H1 (cell line): Measurements from ENCODE around the gene LRRC27. TPM values are rescaled to one million over a fixed set of nuclear protein-coding genes. Genes with fewer than 3 reads are reported as not detected.

Experiments used
- CTCF ChIA-PET: fragments of 300-600 bp; sonication (Branson Sonifier 250); formaldehyde crosslinking; loops from one replicate; lab custom pipeline; 2021; ENCODE audit not compliant: partially characterized antibody; lab: Charles Lee
- POLR2A ChIA-PET: fragments of 300-600 bp; sonication (Branson Sonifier 250); formaldehyde crosslinking; loops from one replicate; lab custom pipeline; 2021; ENCODE audit warnings: inconsistent platforms; ENCODE audit not compliant: partially characterized antibody; lab: Charles Lee
- DNase-seq, 2 experiments: peaks; one replicate each; pipeline versions ENCODE4 v3.0.0 to v3.0.0-alpha.2; 2010 to 2022; ENCODE audit warnings: low spot score in 2 of 2, low read depth in 1 of 2, mixed read lengths in 1 of 2
- FAIRE-seq: peaks from 2 replicates; lab custom pipeline; 2011; peaks lifted over from hg19 to GRCh38; lab: Jason Lieb, UNC
- H2AFZ ChIP-seq: 2 replicates; pipeline ENCODE4 v1.8.1; 2012; ENCODE audit warnings: low read length, inconsistent platforms
- H2AK5ac ChIP-seq: 2 replicates; pipeline ENCODE4 v1.6.1; 2013; ENCODE audit warnings: low read depth, low read length
- H2BK120ac ChIP-seq: replicated peaks from 2 replicates; pipeline ENCODE3; 2013; ENCODE audit warnings: low read depth, low read length, inconsistent platforms
- H2BK12ac ChIP-seq: 2 replicates; pipeline ENCODE4 v1.6.1; 2013; ENCODE audit warnings: low read depth, low read length
- H2BK15ac ChIP-seq: 2 replicates; pipeline ENCODE4 v1.6.1; 2013; ENCODE audit warnings: low read length
- H2BK20ac ChIP-seq: 2 replicates; pipeline ENCODE4 v1.6.1; 2013; ENCODE audit warnings: low read length
- H2BK5ac ChIP-seq: 2 replicates; pipeline ENCODE4 v1.6.1; 2013; ENCODE audit warnings: low read depth, low read length
- H3K14ac ChIP-seq: 2 replicates; pipeline ENCODE4 v1.6.1; 2013; ENCODE audit warnings: inconsistent platforms; ENCODE audit not compliant: insufficient read length
- H3K18ac ChIP-seq: 2 replicates; pipeline ENCODE4 v1.6.1; 2013; ENCODE audit warnings: low read length; ENCODE audit errors: extremely low read depth
- H3K23ac ChIP-seq: 2 replicates; pipeline ENCODE4 v1.6.1; 2013; ENCODE audit warnings: inconsistent platforms; ENCODE audit not compliant: insufficient read length
- H3K23me2 ChIP-seq: 2 replicates; pipeline ENCODE4 v1.6.1; 2013; ENCODE audit warnings: low read depth, low read length
- H3K27ac ChIP-seq: 2 replicates; pipeline ENCODE4 v1.6.1; 2011; ENCODE audit warnings: low read depth, low read length, inconsistent platforms
- H3K27me3 ChIP-seq, 4 experiments: replicated peaks in 1 of 4; 1 replicate in 1 of 4; 2 replicates in 3 of 4; pipeline versions ENCODE4 v1.6.1 to v1.8.1; 2011 to 2013; ENCODE audit warnings: low read length in 3 of 4, mild to moderate bottlenecking in 3 of 4, inconsistent platforms in 2 of 4, mixed read lengths in 2 of 4, moderate library complexity in 1 of 4; ENCODE audit not compliant: control insufficient read depth in 3 of 4, insufficient read depth in 3 of 4; ENCODE audit errors: extremely low read depth in 1 of 4
- H3K36me3 ChIP-seq, 4 experiments: 2 replicates each; pipeline versions ENCODE4 v1.6.1 to v1.8.1; 2011 to 2013; ENCODE audit warnings: mild to moderate bottlenecking in 4 of 4, low read length in 3 of 4, moderate library complexity in 2 of 4, control low read depth in 1 of 4, inconsistent platforms in 1 of 4; ENCODE audit not compliant: insufficient read depth in 4 of 4, control insufficient read depth in 2 of 4
- H3K4ac ChIP-seq: replicated peaks from 2 replicates; pipeline ENCODE3; 2013; ENCODE audit warnings: low read length, low read depth, mixed read lengths, inconsistent platforms; ENCODE audit not compliant: insufficient read length
- H3K4me1 ChIP-seq, 4 experiments: replicated peaks in 1 of 4; 1 replicate in 1 of 4; 2 replicates in 3 of 4; pipeline versions ENCODE4 v1.6.1 to v1.8.1; 2011 to 2013; ENCODE audit warnings: low read length in 3 of 4, inconsistent platforms in 2 of 4, mixed read lengths in 1 of 4; ENCODE audit not compliant: insufficient read depth in 4 of 4, control insufficient read depth in 3 of 4
- H3K4me2 ChIP-seq, 2 experiments: 2 replicates each; pipeline versions ENCODE4 v1.6.1 to v1.8.1; 2011 to 2013; ENCODE audit warnings: low read depth in 2 of 2, low read length in 2 of 2, control low read depth in 1 of 2, inconsistent platforms in 1 of 2, mild to moderate bottlenecking in 1 of 2; ENCODE audit not compliant: insufficient read depth in 1 of 2
- H3K4me3 ChIP-seq, 4 experiments: fragments of 200-600, 300-600 bp in 1 of 4; sonication (generic), shearing (Covaris generic), sonication (Bioruptor Twin) in 1 of 4; 2 replicates each; pipeline versions ENCODE4 v1.5.1 to v1.8.1; 2011 to 2016; ENCODE audit warnings: low read length in 4 of 4, low read depth in 3 of 4, control low read depth in 2 of 4, inconsistent platforms in 2 of 4, mild to moderate bottlenecking in 2 of 4, mixed read lengths in 1 of 4, moderate library complexity in 1 of 4; ENCODE audit not compliant: insufficient read depth in 2 of 4; ENCODE audit errors: extremely low read depth in 1 of 4
- H3K56ac ChIP-seq: replicated peaks from 2 replicates; pipeline ENCODE3; 2013; ENCODE audit warnings: low read depth, mild to moderate bottlenecking, mixed read lengths, low read length, inconsistent platforms; ENCODE audit not compliant: insufficient read length
- H3K79me1 ChIP-seq: 2 replicates; pipeline ENCODE4 v1.6.1; 2013; ENCODE audit warnings: low read depth, low read length, control low read depth
- H3K79me2 ChIP-seq, 2 experiments: 2 replicates each; pipeline versions ENCODE4 v1.6.1 to v1.8.1; 2012 to 2013; ENCODE audit warnings: low read length in 2 of 2, mild to moderate bottlenecking in 2 of 2, inconsistent platforms in 1 of 2; ENCODE audit not compliant: insufficient read depth in 2 of 2, control insufficient read depth in 1 of 2
- H3K9ac ChIP-seq, 4 experiments: replicated peaks in 1 of 4; 1 replicate in 1 of 4; 2 replicates in 3 of 4; pipeline versions ENCODE4 v1.6.1 to v1.8.1; 2011 to 2013; ENCODE audit warnings: low read depth in 3 of 4, low read length in 3 of 4, control low read depth in 2 of 4, mild to moderate bottlenecking in 2 of 4, moderate library complexity in 2 of 4, inconsistent platforms in 1 of 4; ENCODE audit errors: extremely low read depth in 1 of 4
- H3K9me3 ChIP-seq, 2 experiments: 2 replicates each; pipeline versions ENCODE4 v1.6.1 to v1.8.1; 2012 to 2013; ENCODE audit warnings: mild to moderate bottlenecking in 2 of 2, moderate library complexity in 2 of 2, control low read depth in 1 of 2, inconsistent platforms in 1 of 2, low read depth in 1 of 2, low read length in 1 of 2, mixed read lengths in 1 of 2; ENCODE audit not compliant: insufficient read depth in 2 of 2
- H4K20me1 ChIP-seq, 2 experiments: replicated peaks in 1 of 2; 2 replicates each; pipeline versions ENCODE3 to v1.8.1; 2011 to 2013; ENCODE audit warnings: inconsistent platforms in 2 of 2, low read length in 2 of 2, mild to moderate bottlenecking in 1 of 2; ENCODE audit not compliant: insufficient read depth in 2 of 2, control insufficient read depth in 1 of 2
- H4K5ac ChIP-seq: 2 replicates; pipeline ENCODE4 v1.6.1; 2013; ENCODE audit warnings: low read length, low read depth, mixed read lengths, inconsistent platforms; ENCODE audit not compliant: insufficient read length
- H4K8ac ChIP-seq: 2 replicates; pipeline ENCODE4 v1.8.0; 2013; ENCODE audit warnings: mild to moderate bottlenecking, moderate library complexity, low read length, inconsistent platforms; ENCODE audit not compliant: insufficient read depth; ENCODE audit errors: extremely low read depth
- H4K91ac ChIP-seq: replicated peaks from 2 replicates; pipeline ENCODE3; 2013; ENCODE audit warnings: low read length, mixed read lengths, inconsistent platforms; ENCODE audit not compliant: insufficient read length
- MAX ChIP-seq: IDR thresholded peaks from 2 replicates; pipeline ENCODE4 v1.6.1; 2012; ENCODE audit warnings: inconsistent platforms
- SIRT6 ChIP-seq: IDR thresholded peaks from one replicate; pipeline ENCODE4 v1.7.1; 2012; ENCODE audit warnings: low read length, inconsistent platforms
- WGBS, 2 experiments: shearing (Covaris generic) in 1 of 2; methylation state at CpG; one replicate each; pipeline versions ENCODE4 v1.1.6 to v1.1.7; 2013 to 2015; ENCODE audit warnings: low lambda C conversion rate in 2 of 2, mixed read lengths in 2 of 2, inconsistent platforms in 1 of 2, low coverage in 1 of 2, missing lambda C conversion rate in 1 of 2; ENCODE audit not compliant: insufficient replicate concordance in 2 of 2, insufficient coverage in 1 of 2, insufficient read length in 1 of 2; ENCODE audit errors: extremely low coverage in 1 of 2, missing lambda C conversion rate in 1 of 2; 5-methylcytosine and 5-hydroxymethylcytosine counted together
- polyA plus RNA-seq, 7 experiments: library from polyadenylated mRNA; depleted of rRNA in 3 of 7; stranded (reverse) in 5 of 7; unstranded in 2 of 7; fragments of >200 nt in 5 of 7; fragments of 200-250 nt in 2 of 7; gene quantifications; 1 replicate in 5 of 7; 2 replicates in 1 of 7; 4 replicates in 1 of 7; pipeline versions ENCODE4 v1.2.1 to v1.2.3, GENCODE V29; 2011 to 2013; ENCODE audit warnings: missing spikeins in 2 of 7, mixed read lengths in 2 of 7
- total RNA-seq: library from RNA; stranded (reverse); fragmentation: NEBNext Ultra II Directional; extraction: Animal tissue kit (Norgen Biotek cat#: 25700); gene quantifications from 2 replicates; pipeline ENCODE4 v1.2.1, GENCODE V29; 2021

Gene LRRC27
- total and polyA plus RNA-seq, 2 of the 8 experiments (the other 6 are each of a cell fraction or from before 2014, with no cell fraction given) = 1.2 to 3.8 TPM

- ChIA-PET POLR2A (no interaction called here), CTCF (interaction anchor here (0.9 to 3.0 kb wide), 3 partner anchors 9 to 132 kb away, joined by 3 to 18 read pairs (median 5); no protein-coding TSS in a partner anchor)
- Histone ChIP-seq H3K9ac (no peak overlapping the region), H3K23ac (no peak overlapping the region), H4K20me1 (no peaks in the 10 kb centered on the region), H4K5ac (no peak overlapping the region), H3K36me3 (no peaks in the 10 kb centered on the region), H3K4ac (no peak overlapping the region), H4K8ac (no peak overlapping the region; the same call in 1 of the 2 replicates), H3K79me2 (no peaks in the 10 kb centered on the region), H3K4me1 (0 out of 7 replicates have a peak, but pooled peaks cover 0 to 3% (median 0%) of the 10 kb centered on the region in 4 experiments), H3K27ac (no peak overlapping the region), H3K4me2 (no peak overlapping the region), H3K79me1 (no peaks in the 10 kb centered on the region), H2BK20ac (no peak overlapping the region), H3K14ac (no peak overlapping the region), H3K56ac (no peak overlapping the region), H2BK15ac (no peak overlapping the region), H2AFZ (no peak overlapping the region), H4K91ac (no peak overlapping the region), H2BK12ac (no peak overlapping the region), H2AK5ac (no peak overlapping the region), H3K4me3 (no peak overlapping the region), H3K23me2 (no peaks in the 10 kb centered on the region), H3K18ac (no peak overlapping the region), H3K9me3 (no peaks in the 10 kb centered on the region; a peak in 1 of 4 replicates), H3K27me3 (peaks cover 0 to 2% (median 1%) of the 10 kb centered on the region in 4 experiments; a peak in 1 of 7 replicates), H2BK5ac (no peak overlapping the region), H2BK120ac (no peak overlapping the region)
- TF ChIP-seq SIRT6 (no peak), MAX (0 out of 2 replicates have a peak, but pooled peaks have one; percentile 13)
- DNase-seq = no peak
- 92% methylated on average over 15 of the region's 32 CpGs; no CpG with 5 or more reads in 1 of the 2 experiments for WGBS, 2 experiments
- no peak for FAIRE-seq
Observed at GRCh38 chr10:132354356-132355094, 22.5 kb downstream of the LRRC27 start.
